H1 (cell line): ENCODE results near the gene SYK. TPM values are rescaled to one million over a fixed set of nuclear protein-coding genes. Genes with fewer than 3 reads are reported as not detected.

Experiments used
- CTCF ChIA-PET: fragments of 300-600 bp; sonication (Branson Sonifier 250); formaldehyde crosslinking; loops from one replicate; lab custom pipeline; 2021; ENCODE audit not compliant: partially characterized antibody; lab: Charles Lee
- POLR2A ChIA-PET: fragments of 300-600 bp; sonication (Branson Sonifier 250); formaldehyde crosslinking; loops from one replicate; lab custom pipeline; 2021; ENCODE audit warnings: inconsistent platforms; ENCODE audit not compliant: partially characterized antibody; lab: Charles Lee
- DNase-seq, 2 experiments: peaks; one replicate each; pipeline versions ENCODE4 v3.0.0 to v3.0.0-alpha.2; 2010 to 2022; ENCODE audit warnings: low spot score in 2 of 2, low read depth in 1 of 2, mixed read lengths in 1 of 2
- FAIRE-seq: peaks from 2 replicates; lab custom pipeline; 2011; peaks lifted over from hg19 to GRCh38; lab: Jason Lieb, UNC
- H2AFZ ChIP-seq: 2 replicates; pipeline ENCODE4 v1.8.1; 2012; ENCODE audit warnings: low read length, inconsistent platforms
- H2AK5ac ChIP-seq: 2 replicates; pipeline ENCODE4 v1.6.1; 2013; ENCODE audit warnings: low read depth, low read length
- H2BK120ac ChIP-seq: replicated peaks from 2 replicates; pipeline ENCODE3; 2013; ENCODE audit warnings: low read depth, low read length, inconsistent platforms
- H2BK12ac ChIP-seq: 2 replicates; pipeline ENCODE4 v1.6.1; 2013; ENCODE audit warnings: low read depth, low read length
- H2BK15ac ChIP-seq: 2 replicates; pipeline ENCODE4 v1.6.1; 2013; ENCODE audit warnings: low read length
- H2BK20ac ChIP-seq: 2 replicates; pipeline ENCODE4 v1.6.1; 2013; ENCODE audit warnings: low read length
- H2BK5ac ChIP-seq: 2 replicates; pipeline ENCODE4 v1.6.1; 2013; ENCODE audit warnings: low read depth, low read length
- H3K14ac ChIP-seq: 2 replicates; pipeline ENCODE4 v1.6.1; 2013; ENCODE audit warnings: inconsistent platforms; ENCODE audit not compliant: insufficient read length
- H3K18ac ChIP-seq: 2 replicates; pipeline ENCODE4 v1.6.1; 2013; ENCODE audit warnings: low read length; ENCODE audit errors: extremely low read depth
- H3K23ac ChIP-seq: 2 replicates; pipeline ENCODE4 v1.6.1; 2013; ENCODE audit warnings: inconsistent platforms; ENCODE audit not compliant: insufficient read length
- H3K23me2 ChIP-seq: 2 replicates; pipeline ENCODE4 v1.6.1; 2013; ENCODE audit warnings: low read depth, low read length
- H3K27ac ChIP-seq: 2 replicates; pipeline ENCODE4 v1.6.1; 2011; ENCODE audit warnings: low read depth, low read length, inconsistent platforms
- H3K27me3 ChIP-seq, 4 experiments: replicated peaks in 1 of 4; 1 replicate in 1 of 4; 2 replicates in 3 of 4; pipeline versions ENCODE4 v1.6.1 to v1.8.1; 2011 to 2013; ENCODE audit warnings: low read length in 3 of 4, mild to moderate bottlenecking in 3 of 4, inconsistent platforms in 2 of 4, mixed read lengths in 2 of 4, moderate library complexity in 1 of 4; ENCODE audit not compliant: control insufficient read depth in 3 of 4, insufficient read depth in 3 of 4; ENCODE audit errors: extremely low read depth in 1 of 4
- H3K36me3 ChIP-seq, 4 experiments: 2 replicates each; pipeline versions ENCODE4 v1.6.1 to v1.8.1; 2011 to 2013; ENCODE audit warnings: mild to moderate bottlenecking in 4 of 4, low read length in 3 of 4, moderate library complexity in 2 of 4, control low read depth in 1 of 4, inconsistent platforms in 1 of 4; ENCODE audit not compliant: insufficient read depth in 4 of 4, control insufficient read depth in 2 of 4
- H3K4ac ChIP-seq: replicated peaks from 2 replicates; pipeline ENCODE3; 2013; ENCODE audit warnings: low read length, low read depth, mixed read lengths, inconsistent platforms; ENCODE audit not compliant: insufficient read length
- H3K4me1 ChIP-seq, 4 experiments: replicated peaks in 1 of 4; 1 replicate in 1 of 4; 2 replicates in 3 of 4; pipeline versions ENCODE4 v1.6.1 to v1.8.1; 2011 to 2013; ENCODE audit warnings: low read length in 3 of 4, inconsistent platforms in 2 of 4, mixed read lengths in 1 of 4; ENCODE audit not compliant: insufficient read depth in 4 of 4, control insufficient read depth in 3 of 4
- H3K4me2 ChIP-seq, 2 experiments: 2 replicates each; pipeline versions ENCODE4 v1.6.1 to v1.8.1; 2011 to 2013; ENCODE audit warnings: low read depth in 2 of 2, low read length in 2 of 2, control low read depth in 1 of 2, inconsistent platforms in 1 of 2, mild to moderate bottlenecking in 1 of 2; ENCODE audit not compliant: insufficient read depth in 1 of 2
- H3K4me3 ChIP-seq, 4 experiments: fragments of 200-600, 300-600 bp in 1 of 4; sonication (generic), shearing (Covaris generic), sonication (Bioruptor Twin) in 1 of 4; 2 replicates each; pipeline versions ENCODE4 v1.5.1 to v1.8.1; 2011 to 2016; ENCODE audit warnings: low read length in 4 of 4, low read depth in 3 of 4, control low read depth in 2 of 4, inconsistent platforms in 2 of 4, mild to moderate bottlenecking in 2 of 4, mixed read lengths in 1 of 4, moderate library complexity in 1 of 4; ENCODE audit not compliant: insufficient read depth in 2 of 4; ENCODE audit errors: extremely low read depth in 1 of 4
- H3K56ac ChIP-seq: replicated peaks from 2 replicates; pipeline ENCODE3; 2013; ENCODE audit warnings: low read depth, mild to moderate bottlenecking, mixed read lengths, low read length, inconsistent platforms; ENCODE audit not compliant: insufficient read length
- H3K79me1 ChIP-seq: 2 replicates; pipeline ENCODE4 v1.6.1; 2013; ENCODE audit warnings: low read depth, low read length, control low read depth
- H3K79me2 ChIP-seq, 2 experiments: 2 replicates each; pipeline versions ENCODE4 v1.6.1 to v1.8.1; 2012 to 2013; ENCODE audit warnings: low read length in 2 of 2, mild to moderate bottlenecking in 2 of 2, inconsistent platforms in 1 of 2; ENCODE audit not compliant: insufficient read depth in 2 of 2, control insufficient read depth in 1 of 2
- H3K9ac ChIP-seq, 4 experiments: replicated peaks in 1 of 4; 1 replicate in 1 of 4; 2 replicates in 3 of 4; pipeline versions ENCODE4 v1.6.1 to v1.8.1; 2011 to 2013; ENCODE audit warnings: low read depth in 3 of 4, low read length in 3 of 4, control low read depth in 2 of 4, mild to moderate bottlenecking in 2 of 4, moderate library complexity in 2 of 4, inconsistent platforms in 1 of 4; ENCODE audit errors: extremely low read depth in 1 of 4
- H3K9me3 ChIP-seq, 2 experiments: 2 replicates each; pipeline versions ENCODE4 v1.6.1 to v1.8.1; 2012 to 2013; ENCODE audit warnings: mild to moderate bottlenecking in 2 of 2, moderate library complexity in 2 of 2, control low read depth in 1 of 2, inconsistent platforms in 1 of 2, low read depth in 1 of 2, low read length in 1 of 2, mixed read lengths in 1 of 2; ENCODE audit not compliant: insufficient read depth in 2 of 2
- H4K20me1 ChIP-seq, 2 experiments: replicated peaks in 1 of 2; 2 replicates each; pipeline versions ENCODE3 to v1.8.1; 2011 to 2013; ENCODE audit warnings: inconsistent platforms in 2 of 2, low read length in 2 of 2, mild to moderate bottlenecking in 1 of 2; ENCODE audit not compliant: insufficient read depth in 2 of 2, control insufficient read depth in 1 of 2
- H4K5ac ChIP-seq: 2 replicates; pipeline ENCODE4 v1.6.1; 2013; ENCODE audit warnings: low read length, low read depth, mixed read lengths, inconsistent platforms; ENCODE audit not compliant: insufficient read length
- H4K8ac ChIP-seq: 2 replicates; pipeline ENCODE4 v1.8.0; 2013; ENCODE audit warnings: mild to moderate bottlenecking, moderate library complexity, low read length, inconsistent platforms; ENCODE audit not compliant: insufficient read depth; ENCODE audit errors: extremely low read depth
- H4K91ac ChIP-seq: replicated peaks from 2 replicates; pipeline ENCODE3; 2013; ENCODE audit warnings: low read length, mixed read lengths, inconsistent platforms; ENCODE audit not compliant: insufficient read length
- RAD21 ChIP-seq, 2 experiments: IDR thresholded peaks in 1 of 2; conservative IDR thresholded peaks in 1 of 2; 2 replicates each; pipeline ENCODE4 v1.6.1; 2011; ENCODE audit warnings: low read depth in 2 of 2, low read length in 2 of 2, improper control_type of control experiment in 1 of 2, inconsistent platforms in 1 of 2, mild to moderate bottlenecking in 1 of 2, moderate library complexity in 1 of 2
- RXRA ChIP-seq: IDR thresholded peaks from 2 replicates; pipeline ENCODE4 v1.6.1; 2011; ENCODE audit warnings: low read depth, mild to moderate bottlenecking, low read length, moderate library complexity; ENCODE audit not compliant: insufficient read depth
- SRF ChIP-seq: IDR thresholded peaks from 2 replicates; pipeline ENCODE4 v1.6.1; 2011; ENCODE audit warnings: mild to moderate bottlenecking, low read depth, low read length, moderate library complexity
- WGBS, 2 experiments: shearing (Covaris generic) in 1 of 2; methylation state at CpG; one replicate each; pipeline versions ENCODE4 v1.1.6 to v1.1.7; 2013 to 2015; ENCODE audit warnings: low lambda C conversion rate in 2 of 2, mixed read lengths in 2 of 2, inconsistent platforms in 1 of 2, low coverage in 1 of 2, missing lambda C conversion rate in 1 of 2; ENCODE audit not compliant: insufficient replicate concordance in 2 of 2, insufficient coverage in 1 of 2, insufficient read length in 1 of 2; ENCODE audit errors: extremely low coverage in 1 of 2, missing lambda C conversion rate in 1 of 2; 5-methylcytosine and 5-hydroxymethylcytosine counted together
- polyA plus RNA-seq, 7 experiments: library from polyadenylated mRNA; depleted of rRNA in 3 of 7; stranded (reverse) in 5 of 7; unstranded in 2 of 7; fragments of >200 nt in 5 of 7; fragments of 200-250 nt in 2 of 7; gene quantifications; 1 replicate in 5 of 7; 2 replicates in 1 of 7; 4 replicates in 1 of 7; pipeline versions ENCODE4 v1.2.1 to v1.2.3, GENCODE V29; 2011 to 2013; ENCODE audit warnings: missing spikeins in 2 of 7, mixed read lengths in 2 of 7
- total RNA-seq: library from RNA; stranded (reverse); fragmentation: NEBNext Ultra II Directional; extraction: Animal tissue kit (Norgen Biotek cat#: 25700); gene quantifications from 2 replicates; pipeline ENCODE4 v1.2.1, GENCODE V29; 2021

The SYK gene
- total and polyA plus RNA-seq, 2 of the 8 experiments (the other 6 are each of a cell fraction or from before 2014, with no cell fraction given): 1.5 to 4.4 TPM

- Histone ChIP-seq H2BK5ac (no peak overlapping the region), H4K8ac (no peak overlapping the region), H2AK5ac (no peak overlapping the region), H3K14ac (no peak overlapping the region), H3K4me3 (no peak overlapping the region), H3K79me2 (no peaks in the 10 kb centered on the region), H2BK20ac (no peak overlapping the region), H3K4me2 (no peak overlapping the region), H3K36me3 (no peaks in the 10 kb centered on the region), H2AFZ (no peak overlapping the region), H3K27me3 (no peaks in the 10 kb centered on the region; a peak in 1 of 7 replicates), H3K23me2 (no peaks in the 10 kb centered on the region), H3K23ac (no peak overlapping the region), H2BK12ac (no peak overlapping the region), H4K91ac (no peak overlapping the region), H4K20me1 (no peaks in the 10 kb centered on the region), H3K56ac (no peak overlapping the region), H3K79me1 (no peaks in the 10 kb centered on the region), H4K5ac (no peak overlapping the region), H3K27ac (no peak overlapping the region)
- POLR2A ChIA-PET: interaction anchor here (1.0 to 1.6 kb wide), 2 partner anchors 9 to 10 kb away, joined by 4 to 5 read pairs; no protein-coding TSS in a partner anchor
- no peak for DNase-seq
- 88 to 100% methylated on average over 1 of the region's 1 CpG for WGBS, 2 experiments
- TF ChIP-seq RAD21 (IDR thresholded peaks at IDR 0.05 in 1 of 2, conservative IDR thresholded peaks at IDR 0.05 in 1 of 2; ENCODE audit: low read depth in 2 of 2, low read length in 2 of 2) (no peak), RXRA (no peak), SRF (no peak)
- TF ChIP-seq, all 59 proteins: peak for 0
- H3K9ac ChIP-seq: no peak overlapping the region
- no peak overlapping the region for H3K18ac ChIP-seq
- H3K4ac ChIP-seq: no peak overlapping the region
- no peaks in the 10 kb centered on the region; a peak in 1 of 7 replicates for H3K4me1 ChIP-seq
- no peak for FAIRE-seq
- peaks cover 7 to 21% of the 10 kb centered on the region in 2 experiments; a peak in 3 of 4 replicates for H3K9me3 ChIP-seq
- H2BK120ac ChIP-seq: no peak overlapping the region
- CTCF ChIA-PET: interaction anchor here (1.3 to 1.8 kb wide), 4 partner anchors 10 to 51 kb away, joined by 4 to 7 read pairs (median 4); no protein-coding TSS in a partner anchor
- H2BK15ac ChIP-seq: no peak overlapping the region
These were observed 24.0 kb downstream of the SYK start for GRCh38 chr9:90825586-90825985.
